GM20431 (cell line): ENCODE results near the gene WDPCP.

Source experiments
- in situ Hi-C: fragments of 300-500 bp; cut with MseI, MboI; formaldehyde crosslinking; loops from one replicate; pipeline ENCODE4 v1.15.0; 2020; ENCODE audit warnings: low sequenced_read_pairs; ENCODE audit not compliant: unreplicated experiment

The WDPCP gene

GRCh38 chr2:63555299-63555698, 33.0 kb downstream of the WDPCP start:
- in situ Hi-C loops = no loop called here

DNA sequence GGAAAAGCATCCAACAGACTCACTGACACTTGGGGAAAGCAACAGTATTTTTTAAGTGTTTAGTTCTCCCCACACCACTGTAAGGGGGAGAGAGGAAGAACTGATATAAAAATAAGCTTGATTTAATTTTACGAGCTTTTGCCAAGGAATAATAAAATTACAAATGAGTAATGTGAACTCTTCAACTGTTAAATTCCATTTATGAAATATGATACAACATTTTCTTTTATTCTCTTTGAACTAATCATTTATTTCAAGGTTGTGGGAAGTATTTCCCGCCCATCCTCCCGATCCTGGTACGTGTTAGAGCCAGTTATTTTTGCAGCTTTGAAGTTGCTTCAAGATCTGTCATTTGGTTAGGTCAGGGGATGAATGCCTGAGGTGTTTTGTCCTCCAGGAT, 35.2 kb downstream of the WDPCP start:
- in situ Hi-C loops = no loop called here

GRCh38 chr2:63545023-63545422, 43.3 kb downstream of the WDPCP start:
- in situ Hi-C loops = no loop called here

DNA sequence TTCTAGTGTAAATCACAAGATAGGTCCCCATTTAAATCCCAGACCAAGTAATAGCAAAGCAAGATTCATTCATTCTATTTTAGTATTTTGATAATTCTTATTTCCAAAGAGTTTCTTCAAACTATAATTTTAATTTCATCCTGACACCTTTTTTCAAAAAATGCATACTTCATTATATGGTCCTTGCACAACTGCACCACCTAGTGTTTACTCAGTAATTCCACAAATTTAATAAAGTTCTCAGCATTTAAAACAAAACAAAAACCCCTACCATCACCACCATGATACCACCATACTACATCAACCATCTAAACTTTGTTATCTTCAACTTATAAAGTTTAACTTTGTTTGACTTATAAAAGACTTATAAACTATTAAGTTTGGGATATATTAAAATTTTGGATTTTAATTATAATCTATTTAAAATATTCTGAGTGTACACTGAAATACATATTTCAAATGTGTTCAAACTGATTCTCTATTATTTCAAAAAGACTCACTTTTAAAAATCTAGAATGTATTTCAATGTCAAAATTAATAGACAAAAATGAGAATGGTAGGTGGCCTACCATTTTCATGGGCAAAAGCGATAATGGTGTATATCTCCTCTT, 44.2 kb downstream of the WDPCP start:
- in situ Hi-C loops = no loop called here

DNA sequence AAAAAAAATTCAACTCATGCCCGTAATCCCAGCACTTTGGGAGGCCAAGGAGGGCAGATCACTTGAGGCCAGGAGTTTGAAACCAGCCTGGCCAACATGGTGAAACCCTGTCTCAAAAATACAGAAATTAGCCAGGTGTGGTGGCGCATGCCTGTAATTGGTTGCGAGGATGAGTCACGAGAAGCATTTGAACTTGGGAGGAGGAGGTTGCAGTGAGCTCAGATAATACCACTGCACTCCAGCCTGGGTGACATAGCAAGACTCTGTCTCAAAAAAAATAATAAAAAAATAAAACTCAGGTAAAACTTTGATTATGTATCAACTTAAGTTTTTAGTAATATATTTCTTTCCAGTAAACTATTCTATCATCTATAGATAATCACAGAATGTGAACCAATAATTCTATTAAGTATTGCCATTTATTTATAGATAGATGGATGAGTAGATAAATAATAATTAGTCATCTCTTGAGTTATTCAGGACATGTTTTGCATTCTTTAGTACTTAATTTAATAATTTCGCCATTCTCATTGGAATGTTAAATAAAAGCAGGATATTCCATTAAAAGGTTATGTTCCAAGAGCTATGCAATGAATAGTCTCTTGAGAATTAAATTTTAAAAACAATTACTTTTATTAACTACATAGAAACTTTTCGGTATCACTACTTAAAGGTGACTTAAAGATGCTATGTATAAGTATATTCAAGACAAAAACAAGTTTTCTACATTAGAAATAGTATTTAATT, 48.7 kb downstream of the WDPCP start:
- in situ Hi-C loops = no loop called here

- in situ Hi-C loops = no loop called here
Observed at GRCh38 chr2:63538390-63538789, 49.9 kb downstream of the WDPCP start.

- in situ Hi-C loops = no loop called here
Observed at GRCh38 chr2:63537306-63537705, 51.0 kb downstream of the WDPCP start.

GRCh38 chr2:63530704-63531279, 57.5 kb downstream of the WDPCP start:
- in situ Hi-C loops = no loop called here

DNA sequence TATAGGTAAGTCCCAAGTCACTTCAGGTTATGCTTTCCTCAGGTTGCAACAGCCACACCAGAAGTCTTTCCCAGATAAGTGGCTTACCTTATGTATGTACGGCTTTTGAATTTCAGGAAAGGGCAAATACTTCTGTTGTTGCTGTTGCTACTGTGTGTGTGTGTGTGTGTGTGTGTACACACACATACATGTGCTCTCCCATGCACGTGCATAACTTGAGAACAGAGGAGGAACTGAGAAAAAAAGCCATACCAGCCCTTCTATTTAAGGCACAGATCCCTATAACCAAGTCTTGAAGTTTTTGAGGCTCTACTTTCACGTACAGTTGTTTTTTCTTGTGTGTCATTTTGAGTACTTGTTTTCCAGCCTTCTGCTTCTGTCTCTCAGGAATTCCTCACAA, 62.4 kb downstream of the WDPCP start:
- in situ Hi-C loops = no loop called here

GRCh38 chr2:63522950-63523349, 65.3 kb downstream of the WDPCP start:
- in situ Hi-C loops = no loop called here

DNA sequence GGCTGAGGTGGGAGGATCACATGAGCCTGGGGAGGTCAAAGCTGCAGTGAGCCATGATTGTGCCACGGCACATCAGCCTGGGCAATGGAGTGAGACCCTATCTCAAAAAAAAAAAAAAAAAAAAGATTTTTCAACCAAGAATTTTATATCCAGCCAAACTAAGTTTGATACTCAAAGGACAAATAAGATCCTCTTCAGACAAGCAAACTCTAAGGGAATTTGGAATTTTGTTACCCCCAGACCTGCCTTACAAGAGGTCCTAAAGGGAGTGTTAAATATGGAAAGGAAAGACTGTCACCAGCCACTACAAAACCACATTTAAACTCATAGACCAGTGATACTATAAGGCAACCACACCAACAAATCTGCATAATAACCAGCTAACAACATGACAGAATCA, 67.5 kb downstream of the WDPCP start:
- in situ Hi-C loops = no loop called here

GRCh38 chr2:63514781-63515180, 73.5 kb downstream of the WDPCP start:
- in situ Hi-C loops = no loop called here

DNA sequence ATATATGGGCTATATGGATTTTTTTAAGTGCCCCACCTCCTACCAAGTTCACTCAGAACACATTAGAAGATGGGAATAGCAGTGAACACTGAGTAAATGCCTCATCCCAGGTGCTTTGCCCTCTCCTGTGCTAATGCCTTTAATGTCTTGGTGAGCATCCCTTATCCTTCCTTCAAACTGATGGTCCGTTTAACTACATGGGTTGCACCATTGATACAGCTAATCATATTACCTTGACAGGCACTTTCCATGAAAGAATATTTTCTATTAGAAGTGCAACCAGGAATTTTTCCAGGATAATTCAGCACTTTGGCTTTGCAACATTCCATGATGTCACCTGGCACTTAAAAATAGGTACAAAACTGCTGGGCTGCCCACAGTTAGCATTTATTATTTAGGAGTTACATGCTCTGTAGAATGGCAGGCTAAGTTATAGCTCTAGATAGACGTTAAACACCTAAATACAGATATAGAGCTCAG, 74.0 kb downstream of the WDPCP start:
- in situ Hi-C loops = no loop called here

- in situ Hi-C loops = no loop called here
Observed at GRCh38 chr2:63506320-63506719, 82.0 kb downstream of the WDPCP start.

- in situ Hi-C loops = no loop called here
Observed at GRCh38 chr2:63503818-63504217, 84.5 kb downstream of the WDPCP start.

- in situ Hi-C loops = no loop called here
Observed at GRCh38 chr2:63500398-63500797, 87.9 kb downstream of the WDPCP start.

DNA sequence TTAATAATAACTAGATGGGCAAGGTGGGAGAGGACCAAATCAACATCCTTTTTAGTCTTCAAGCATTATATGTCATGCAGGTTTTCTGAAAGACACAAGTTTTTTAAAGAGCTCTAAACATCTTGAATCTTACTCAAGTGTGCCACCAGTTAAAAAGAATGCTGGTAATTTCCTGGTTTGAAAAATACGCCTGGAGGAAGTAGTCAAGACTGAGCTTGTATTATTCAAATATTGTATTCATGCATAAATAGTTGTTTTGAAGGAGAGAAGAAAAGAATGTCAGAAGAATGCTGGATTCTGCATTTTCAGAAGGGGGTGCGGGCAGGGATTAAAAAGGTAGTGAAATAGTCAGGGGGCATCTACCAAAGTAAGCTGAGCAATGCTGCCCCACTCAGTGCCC, 90.7 kb downstream of the WDPCP start:
- in situ Hi-C loops = no loop called here

DNA sequence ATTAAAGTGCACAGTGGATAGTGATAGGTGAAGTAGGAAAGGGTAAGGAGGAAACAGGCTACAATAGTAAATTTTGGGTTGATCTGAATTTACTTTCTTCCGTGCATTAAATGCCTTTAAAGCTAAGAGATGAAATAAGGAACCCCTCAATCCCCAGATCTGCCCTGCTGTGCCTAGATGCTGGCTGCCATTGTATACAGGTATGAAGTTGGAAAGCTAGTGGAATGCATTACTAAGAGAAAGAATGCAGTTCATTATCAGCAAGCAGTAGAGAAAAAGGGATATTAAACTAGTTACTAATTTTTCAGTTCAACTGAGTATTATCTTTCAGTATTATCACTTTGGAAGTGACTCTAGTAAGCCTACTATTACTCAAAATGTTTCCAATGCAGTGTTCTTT, 93.3 kb downstream of the WDPCP start:
- in situ Hi-C loops = no loop called here

GRCh38 chr2:63494100-63494499, 94.2 kb downstream of the WDPCP start:
- in situ Hi-C loops = no loop called here

- in situ Hi-C loops = no loop called here
Observed at GRCh38 chr2:63488118-63488713, 100.1 kb downstream of the WDPCP start.

DNA sequence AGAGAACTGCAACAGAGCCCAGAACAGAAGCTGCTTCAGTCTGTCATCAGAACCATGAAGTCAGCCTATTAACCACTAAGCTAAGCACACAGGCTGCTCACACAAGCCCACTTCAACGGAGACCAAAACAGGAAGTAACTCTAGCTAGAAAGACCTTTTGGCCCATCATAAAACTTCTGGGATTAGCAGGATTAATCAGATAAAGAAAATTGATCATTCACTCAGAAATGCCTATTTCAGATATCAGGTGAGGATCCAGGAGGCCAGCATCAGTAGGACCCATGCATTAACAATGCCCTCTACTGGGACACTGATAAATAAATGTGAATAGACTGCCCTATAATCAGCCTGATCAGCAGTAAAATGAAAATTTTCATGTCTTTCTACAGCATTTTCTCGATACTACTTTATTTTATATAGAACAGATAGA, 101.4 kb downstream of the WDPCP start:
- in situ Hi-C loops = no loop called here
